ENCODE data around the gene ZNF740.

Gene ZNF740

DNA sequence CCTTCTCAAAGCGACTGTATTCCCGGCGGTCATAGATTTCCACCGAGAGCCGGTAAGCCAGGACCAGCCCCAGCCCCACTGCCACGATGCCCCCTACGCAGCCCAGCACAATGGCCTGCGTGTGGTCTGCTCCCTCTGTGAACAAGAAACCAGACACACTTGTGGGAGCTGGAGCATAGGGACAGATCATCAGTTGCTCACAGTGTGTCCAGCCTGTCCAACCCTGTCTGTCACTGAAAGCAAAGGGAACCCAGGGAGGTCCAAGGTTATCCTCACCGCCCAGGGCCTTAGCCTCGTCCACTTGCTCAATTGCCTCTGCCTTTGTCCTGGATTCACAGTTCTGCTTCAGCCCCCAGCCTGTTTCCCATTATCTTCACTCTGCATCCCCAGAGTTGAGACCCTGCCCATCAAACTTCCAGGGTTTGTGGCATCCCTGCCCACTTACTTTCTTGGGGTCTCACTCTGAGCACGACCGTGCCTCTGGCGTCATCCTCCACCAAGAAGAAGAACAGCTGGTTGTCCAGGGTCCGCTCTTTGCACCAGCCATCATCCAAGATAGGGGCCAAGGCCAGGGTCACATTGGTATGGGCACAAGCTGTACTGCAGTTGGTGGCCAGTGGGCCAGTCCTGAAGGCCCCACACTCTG, 11.5 kb downstream of the ZNF740 start:
- Mint-ChIP-seq H3K36me3 (ENCODE audit: insufficient read depth) (peaks cover 48% of the 10 kb centered on the region), H3K9me3 (no peaks in the 10 kb centered on the region), H3K4me1 (peaks cover 26% of the 10 kb centered on the region), H3K4me3 (no peak overlapping the region), H3K27me3 (no peaks in the 10 kb centered on the region), H3K27ac (ENCODE audit: low read depth) (no peak overlapping the region)
- DNase-seq (ENCODE audit: low spot score in 2 of 2) (no peak), ATAC-seq (replicated peaks; ENCODE audit: extremely low read depth, poor library complexity, severe bottlenecking) (no peak)

- peaks cover 29% of the 10 kb centered on the region for H3K4me1 Mint-ChIP-seq
- ATAC-seq (replicated peaks; ENCODE audit: extremely low read depth, poor library complexity, severe bottlenecking) (no peak), DNase-seq (ENCODE audit: low spot score in 2 of 2) (no peak)
- no peak overlapping the region for H3K4me3 Mint-ChIP-seq
- peaks cover 46% of the 10 kb centered on the region for H3K36me3 Mint-ChIP-seq (ENCODE audit: insufficient read depth)
- no peaks in the 10 kb centered on the region for H3K27me3 Mint-ChIP-seq
- H3K9me3 Mint-ChIP-seq: no peaks in the 10 kb centered on the region
- H3K27ac Mint-ChIP-seq (ENCODE audit: low read depth): no peak overlapping the region
These were observed 12.1 kb downstream of the ZNF740 start for GRCh38 chr12:53192531-53193021.

DNA sequence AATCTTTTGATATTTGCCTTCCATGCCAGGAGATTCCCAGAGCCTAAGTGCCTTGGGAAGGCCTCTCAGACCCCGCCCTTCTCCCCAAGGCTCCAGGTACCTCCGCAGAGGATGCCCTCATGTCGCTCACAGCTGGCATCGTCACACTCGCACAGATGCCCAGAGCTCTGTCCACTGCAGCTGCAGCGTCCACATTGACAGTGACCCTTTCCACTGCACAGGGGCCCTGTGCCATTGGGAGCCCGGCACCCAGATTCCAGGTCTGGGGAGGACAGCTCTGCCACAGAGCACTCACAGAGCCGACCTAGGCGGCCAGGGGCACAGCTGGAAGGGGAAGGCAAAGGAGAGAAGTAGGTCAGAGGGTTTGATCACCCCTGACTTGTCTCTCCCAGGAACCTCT, 12.5 kb downstream of the ZNF740 start:
- H3K27me3 Mint-ChIP-seq: no peaks in the 10 kb centered on the region
- H3K36me3 Mint-ChIP-seq (ENCODE audit: insufficient read depth): peaks cover 47% of the 10 kb centered on the region
- DNase-seq (ENCODE audit: low spot score in 2 of 2): no peak
- no peak for ATAC-seq (replicated peaks; ENCODE audit: extremely low read depth, poor library complexity, severe bottlenecking)
- no peaks in the 10 kb centered on the region for H3K9me3 Mint-ChIP-seq
- peak overlapping the region; percentile 77 for H3K27ac Mint-ChIP-seq (ENCODE audit: low read depth)
- no peak overlapping the region for H3K4me3 Mint-ChIP-seq
- peaks cover 32% of the 10 kb centered on the region for H3K4me1 Mint-ChIP-seq

DNA sequence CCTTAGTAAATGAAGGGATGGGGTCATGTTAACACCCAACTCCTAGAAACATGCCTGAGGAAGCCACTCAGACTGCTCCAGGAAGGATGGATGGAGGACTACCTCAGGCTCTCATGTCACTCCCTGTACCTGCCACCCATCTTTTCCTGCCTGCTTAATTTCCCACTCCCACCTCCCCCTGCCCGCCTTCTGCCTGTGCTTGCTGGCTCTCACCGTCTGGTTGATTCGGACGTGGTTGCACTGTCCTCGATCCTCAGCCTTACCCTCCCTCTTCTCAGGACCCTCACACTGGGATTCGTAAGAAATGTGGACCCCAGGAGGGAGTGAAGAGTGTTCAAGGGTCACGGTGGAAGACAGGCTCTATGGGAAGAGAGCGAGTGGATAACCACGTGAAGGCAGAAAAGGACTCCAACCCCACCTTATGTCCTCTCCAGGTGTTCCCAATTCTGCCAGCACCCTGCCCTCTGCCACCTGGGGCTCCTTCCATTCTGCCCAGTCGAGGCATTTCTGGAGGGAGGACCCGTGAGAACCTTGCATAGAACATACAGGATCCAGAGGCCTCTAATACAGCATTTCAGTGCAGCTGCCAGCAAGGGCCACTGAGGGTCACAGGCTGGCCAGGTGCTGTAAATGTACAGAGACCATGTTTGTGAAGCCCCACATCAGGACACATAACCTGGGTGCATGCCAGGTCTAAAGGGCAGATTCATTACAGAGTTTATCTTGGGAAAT, 13.6 kb downstream of the ZNF740 start:
- Mint-ChIP-seq H3K9me3 (no peaks in the 10 kb centered on the region), H3K27me3 (no peaks in the 10 kb centered on the region), H3K4me3 (no peak overlapping the region), H3K4me1 (peaks cover 43% of the 10 kb centered on the region), H3K27ac (ENCODE audit: low read depth) (peak overlapping the region; percentile 73), H3K36me3 (ENCODE audit: insufficient read depth) (peaks cover 58% of the 10 kb centered on the region)
- DNase-seq (ENCODE audit: low spot score in 2 of 2) (no peak), ATAC-seq (replicated peaks; ENCODE audit: extremely low read depth, poor library complexity, severe bottlenecking) (no peak)

DNA sequence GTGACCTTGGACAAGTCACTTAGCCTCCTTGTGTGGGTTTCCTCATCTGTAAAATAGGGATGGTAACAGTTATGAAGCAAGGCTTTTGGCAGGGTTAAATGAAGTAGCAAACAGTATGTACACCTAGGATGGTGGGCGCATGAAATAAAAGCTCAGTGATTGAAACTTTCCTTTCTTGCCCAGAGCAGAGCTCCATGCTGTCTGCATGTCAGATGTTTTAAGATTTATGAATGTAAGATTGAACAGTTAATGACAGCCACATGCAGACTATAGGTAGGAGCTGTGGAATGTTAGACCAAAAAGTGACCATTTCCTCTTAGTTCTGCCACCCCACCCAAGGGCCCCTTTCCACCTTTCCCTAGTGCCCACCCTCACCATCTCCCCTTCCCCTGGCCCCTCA, 14.5 kb downstream of the ZNF740 start:
- no peak for DNase-seq (ENCODE audit: low spot score in 2 of 2)
- H3K9me3 Mint-ChIP-seq: no peaks in the 10 kb centered on the region
- peaks cover 48% of the 10 kb centered on the region for H3K4me1 Mint-ChIP-seq
- H3K4me3 Mint-ChIP-seq: no peak overlapping the region
- ATAC-seq (replicated peaks; ENCODE audit: extremely low read depth, poor library complexity, severe bottlenecking): no peak
- peaks cover 61% of the 10 kb centered on the region for H3K36me3 Mint-ChIP-seq (ENCODE audit: insufficient read depth)
- H3K27ac Mint-ChIP-seq (ENCODE audit: low read depth): peak overlapping the region; percentile 38
- no peaks in the 10 kb centered on the region for H3K27me3 Mint-ChIP-seq

GRCh38 chr12:53195516-53196420, 15.2 kb downstream of the ZNF740 start:
- ATAC-seq (replicated peaks; ENCODE audit: extremely low read depth, poor library complexity, severe bottlenecking) (no peak), DNase-seq (ENCODE audit: low spot score in 2 of 2) (no peak)
- no peaks in the 10 kb centered on the region for H3K27me3 Mint-ChIP-seq
- H3K27ac Mint-ChIP-seq (ENCODE audit: low read depth): peak overlapping the region; percentile 38
- H3K4me3 Mint-ChIP-seq: no peak overlapping the region
- peaks cover 63% of the 10 kb centered on the region for H3K36me3 Mint-ChIP-seq (ENCODE audit: insufficient read depth)
- H3K9me3 Mint-ChIP-seq: no peaks in the 10 kb centered on the region
- peaks cover 51% of the 10 kb centered on the region for H3K4me1 Mint-ChIP-seq

DNA sequence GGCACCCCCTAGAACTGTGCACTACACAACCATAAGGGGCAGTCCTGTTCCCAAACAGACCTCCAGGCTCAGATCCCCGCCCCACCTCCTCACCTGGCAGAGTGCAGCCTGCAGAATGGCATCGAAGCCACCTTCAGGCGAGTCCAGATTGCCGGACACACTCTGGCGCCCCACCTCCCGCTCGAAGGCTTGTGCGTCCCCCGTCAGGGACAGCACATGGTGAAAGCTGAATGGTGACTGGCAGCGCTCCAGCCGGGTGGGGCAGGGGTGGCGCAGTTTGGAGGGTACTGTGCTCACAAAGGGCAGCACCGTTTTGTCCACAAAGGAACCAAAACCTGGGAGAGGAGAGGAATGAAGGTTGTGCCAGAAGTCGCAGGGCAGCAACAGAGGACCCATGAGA, 16.0 kb downstream of the ZNF740 start:
- H3K27ac Mint-ChIP-seq (ENCODE audit: low read depth): no peak overlapping the region
- no peaks in the 10 kb centered on the region for H3K9me3 Mint-ChIP-seq
- peaks cover 53% of the 10 kb centered on the region for H3K4me1 Mint-ChIP-seq

GRCh38 chr12:53197011-53197640, 16.6 kb downstream of the ZNF740 start:
- peak overlapping the region; percentile 48 for H3K4me3 Mint-ChIP-seq
- H3K36me3 Mint-ChIP-seq (ENCODE audit: insufficient read depth): peaks cover 60% of the 10 kb centered on the region
- H3K4me1 Mint-ChIP-seq: peaks cover 53% of the 10 kb centered on the region
- H3K27me3 Mint-ChIP-seq: no peaks in the 10 kb centered on the region
- no peak for ATAC-seq (replicated peaks; ENCODE audit: extremely low read depth, poor library complexity, severe bottlenecking)
- H3K27ac Mint-ChIP-seq (ENCODE audit: low read depth): peak overlapping the region; percentile 57
- no peaks in the 10 kb centered on the region for H3K9me3 Mint-ChIP-seq
- DNase-seq (ENCODE audit: low spot score in 2 of 2): no peak

More for the DNA sequence above, 16.0 kb downstream of the ZNF740 start:
- Mint-ChIP-seq H3K27me3 (no peaks in the 10 kb centered on the region), H3K4me3 (peak overlapping the region; percentile 48), H3K36me3 (ENCODE audit: insufficient read depth) (peaks cover 63% of the 10 kb centered on the region)
- ATAC-seq (replicated peaks; ENCODE audit: extremely low read depth, poor library complexity, severe bottlenecking): no peak
- no peak for DNase-seq (ENCODE audit: low spot score in 2 of 2)

GRCh38 chr12:53198486-53199110, 18.1 kb downstream of the ZNF740 start:
- Mint-ChIP-seq H3K36me3 (ENCODE audit: insufficient read depth) (peaks cover 58% of the 10 kb centered on the region), H3K27me3 (no peaks in the 10 kb centered on the region), H3K27ac (ENCODE audit: low read depth) (peak overlapping the region; percentile 61), H3K4me3 (peak overlapping the region; percentile 73), H3K4me1 (peaks cover 60% of the 10 kb centered on the region), H3K9me3 (no peaks in the 10 kb centered on the region)
- no peak for DNase-seq (ENCODE audit: low spot score in 2 of 2)
- ATAC-seq (replicated peaks; ENCODE audit: extremely low read depth, poor library complexity, severe bottlenecking): peak; percentile 71

DNA sequence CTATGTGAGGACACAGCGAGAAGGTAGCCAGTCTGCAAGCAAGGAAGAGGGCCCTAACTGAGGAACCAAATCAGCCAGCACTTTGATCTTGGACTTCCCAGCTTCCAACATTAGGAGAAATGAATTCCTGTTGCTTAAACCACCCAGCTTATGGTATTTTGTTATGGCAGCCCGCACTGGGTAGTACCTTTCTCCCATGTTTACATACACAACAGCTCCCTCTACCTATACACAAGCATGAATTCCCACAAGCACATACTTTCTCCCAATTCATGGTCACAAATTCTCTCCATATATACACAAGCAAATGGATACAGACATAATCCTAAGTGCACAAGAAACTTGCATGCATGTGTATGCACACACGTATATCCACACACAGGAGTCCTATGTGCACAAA, 19.2 kb downstream of the ZNF740 start:
- peak overlapping the region; percentile 66 for H3K4me3 Mint-ChIP-seq
- no peak overlapping the region for H3K27ac Mint-ChIP-seq (ENCODE audit: low read depth)
- DNase-seq (ENCODE audit: low spot score in 2 of 2) (no peak), ATAC-seq (replicated peaks; ENCODE audit: extremely low read depth, poor library complexity, severe bottlenecking) (no peak)
- no peaks in the 10 kb centered on the region for H3K9me3 Mint-ChIP-seq
- no peaks in the 10 kb centered on the region for H3K27me3 Mint-ChIP-seq
- peaks cover 60% of the 10 kb centered on the region for H3K4me1 Mint-ChIP-seq
- H3K36me3 Mint-ChIP-seq (ENCODE audit: insufficient read depth): peaks cover 51% of the 10 kb centered on the region

- H3K9me3 Mint-ChIP-seq: no peaks in the 10 kb centered on the region
- no peaks in the 10 kb centered on the region for H3K27me3 Mint-ChIP-seq
- peaks cover 61% of the 10 kb centered on the region for H3K4me1 Mint-ChIP-seq
- ATAC-seq (replicated peaks; ENCODE audit: extremely low read depth, poor library complexity, severe bottlenecking) (no peak), DNase-seq (ENCODE audit: low spot score in 2 of 2) (no peak)
- peaks cover 52% of the 10 kb centered on the region for H3K36me3 Mint-ChIP-seq (ENCODE audit: insufficient read depth)
- H3K27ac Mint-ChIP-seq (ENCODE audit: low read depth): no peak overlapping the region
- H3K4me3 Mint-ChIP-seq: peak overlapping the region; percentile 66
These were observed 19.6 kb downstream of the ZNF740 start for GRCh38 chr12:53200107-53200457.

Measured in central memory CD8-positive, alpha-beta T cell (primary cell).